GM04503 (cell line): Measurements from ENCODE around the gene OTOF.

Source experiments
- DNase-seq: peaks from one replicate; pipeline ENCODE4 v3.0.0-alpha.2; 2012; ENCODE audit warnings: low read depth

The OTOF gene

DNA sequence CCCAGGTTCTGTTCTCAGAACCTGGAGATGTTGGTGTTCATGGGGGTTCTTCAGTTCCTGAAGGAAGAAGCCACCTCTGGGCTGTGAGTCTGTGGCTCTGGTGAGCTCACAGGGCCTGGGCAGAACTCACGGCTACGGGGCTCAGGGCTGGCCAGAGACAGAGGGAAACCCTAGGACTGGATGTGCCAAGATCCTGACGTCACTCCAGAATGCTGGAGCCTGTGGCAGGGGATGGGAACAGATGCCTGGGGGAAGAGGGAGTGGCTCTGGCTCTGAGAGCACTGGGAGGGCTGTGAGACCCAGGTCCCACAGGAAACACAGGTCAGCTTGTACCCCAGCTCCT is at the start of gene OTOF:
Gene OTOF, minus strand, starts transcription at position 214 of the 343 bp plus-strand sequence.
- peak; percentile 56 for DNase-seq

DNA sequence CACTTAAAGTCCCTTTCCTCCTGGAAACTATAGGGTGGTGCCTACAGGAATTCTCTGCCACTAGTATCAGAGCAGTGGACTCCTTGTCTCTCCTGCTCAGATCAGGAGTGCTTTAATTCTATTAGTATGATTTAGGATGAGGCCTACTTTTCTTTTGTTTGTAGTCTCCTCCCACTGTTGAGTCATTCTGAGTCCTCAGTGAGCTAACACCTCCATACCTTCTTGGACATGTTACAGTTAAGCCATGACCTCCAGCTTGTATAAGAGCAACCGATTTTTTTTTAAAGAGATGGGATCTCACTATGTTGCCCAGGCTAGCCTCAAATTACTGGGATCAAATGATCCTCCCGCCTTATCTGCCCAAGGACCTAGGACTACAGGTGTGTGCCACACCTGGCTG is 48.7 kb upstream of the OTOF start:
- no peak for DNase-seq

DNA sequence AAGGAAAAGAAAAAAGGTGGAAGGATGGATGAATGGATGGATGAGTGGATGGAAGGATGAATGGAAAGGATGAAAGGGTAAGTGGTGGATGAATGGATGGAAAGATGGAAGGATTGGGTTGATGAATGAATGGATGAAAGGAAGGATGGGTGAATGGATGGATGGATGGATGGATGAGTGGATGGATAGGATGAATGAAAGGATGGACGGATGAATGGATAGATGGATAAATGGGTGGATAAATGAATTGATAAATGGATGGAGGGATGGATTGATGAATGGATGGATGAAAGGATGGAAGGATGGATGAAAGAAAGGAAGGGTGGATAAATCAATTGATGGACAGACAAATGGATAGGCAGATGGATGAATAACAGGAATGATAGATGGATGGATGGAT is 48.2 kb upstream of the OTOF start:
- DNase-seq: no peak

DNA sequence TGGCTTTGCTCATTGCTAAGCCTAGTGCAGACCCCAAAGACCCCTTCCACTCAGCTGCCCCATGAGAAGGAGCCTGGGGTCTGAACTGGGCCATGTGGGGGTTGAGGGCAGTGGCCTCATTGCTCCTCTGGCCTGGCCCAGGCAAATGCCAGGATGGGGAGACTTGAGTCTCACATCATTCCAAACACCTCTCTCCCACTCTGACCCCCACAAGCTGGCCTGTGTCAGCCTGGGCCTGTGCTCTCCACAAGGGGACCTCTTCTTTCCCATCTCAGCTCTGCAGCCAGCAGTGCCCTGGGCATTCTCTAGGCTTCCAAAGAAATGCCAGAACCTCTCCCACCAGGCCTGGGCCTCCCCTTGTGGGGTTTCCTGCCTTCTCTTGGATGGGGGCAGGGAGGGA is 45.8 kb upstream of the OTOF start:
- DNase-seq: no peak

DNA sequence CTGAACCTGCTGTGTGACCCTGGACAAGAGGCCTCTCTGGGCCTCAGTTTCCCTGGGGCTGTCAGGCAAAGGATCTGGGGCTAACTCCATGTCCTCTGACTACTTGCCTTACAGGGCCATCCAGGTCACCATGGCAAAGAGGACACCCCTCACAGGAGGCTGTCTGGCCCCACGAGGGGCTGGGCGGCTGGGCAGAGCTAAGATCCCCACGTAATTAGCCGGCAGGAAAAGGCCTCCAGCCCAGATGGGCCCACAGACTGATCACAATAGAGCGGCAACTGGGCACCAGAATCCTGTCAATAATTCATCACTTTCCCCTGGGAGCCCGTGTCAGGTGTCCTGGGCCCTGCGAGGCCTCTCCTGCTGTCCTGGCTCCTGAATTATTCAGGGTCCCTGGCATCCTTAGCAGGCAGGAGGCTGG is 44.8 kb upstream of the OTOF start:
- DNase-seq: no peak

GRCh38 chr2:26522325-26522724 is 44.4 kb upstream of the OTOF start:
- DNase-seq: no peak

GRCh38 chr2:26521913-26522180 is 43.9 kb upstream of the OTOF start:
- DNase-seq: no peak

GRCh38 chr2:26521054-26521912 is 43.4 kb upstream of the OTOF start:
- DNase-seq: no peak

- DNase-seq: no peak
These were observed 42.2 kb upstream of the OTOF start for GRCh38 chr2:26520148-26520449.

DNA sequence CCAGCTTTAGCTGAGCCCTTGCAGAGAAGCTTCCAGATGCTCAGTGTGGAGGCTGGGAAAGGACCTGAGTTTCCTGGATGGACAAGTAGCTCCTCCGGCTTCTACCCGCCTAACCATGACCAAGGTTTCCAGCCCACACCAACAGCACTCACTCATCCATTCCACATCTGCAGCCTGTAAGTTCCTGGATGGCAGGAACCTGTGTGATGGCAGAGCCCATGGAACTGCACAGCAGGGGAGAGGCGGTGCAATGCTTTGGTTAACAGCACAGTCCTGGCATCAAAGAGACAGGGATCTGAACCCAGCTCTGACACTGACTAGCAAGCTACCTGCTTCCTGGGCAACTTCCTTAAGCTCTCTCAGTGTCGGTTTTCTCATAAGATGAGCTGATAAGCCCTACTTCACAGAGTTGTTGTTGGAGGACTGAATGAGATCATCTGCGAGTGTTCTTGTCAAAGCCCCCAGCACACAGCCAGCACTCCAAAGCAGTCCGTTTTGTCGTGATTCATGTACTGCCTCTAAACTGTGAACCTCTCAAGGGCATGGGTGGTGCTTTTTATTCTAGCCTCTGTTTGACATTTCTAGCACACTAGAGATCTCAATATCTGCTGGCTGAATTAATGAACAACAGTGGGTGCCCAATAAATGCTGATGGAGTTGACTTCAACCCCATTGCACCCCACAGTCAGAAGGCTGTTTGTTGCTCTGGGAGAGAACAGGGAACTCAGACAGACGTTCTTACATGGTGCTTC is 41.6 kb upstream of the OTOF start:
- DNase-seq: no peak

DNA sequence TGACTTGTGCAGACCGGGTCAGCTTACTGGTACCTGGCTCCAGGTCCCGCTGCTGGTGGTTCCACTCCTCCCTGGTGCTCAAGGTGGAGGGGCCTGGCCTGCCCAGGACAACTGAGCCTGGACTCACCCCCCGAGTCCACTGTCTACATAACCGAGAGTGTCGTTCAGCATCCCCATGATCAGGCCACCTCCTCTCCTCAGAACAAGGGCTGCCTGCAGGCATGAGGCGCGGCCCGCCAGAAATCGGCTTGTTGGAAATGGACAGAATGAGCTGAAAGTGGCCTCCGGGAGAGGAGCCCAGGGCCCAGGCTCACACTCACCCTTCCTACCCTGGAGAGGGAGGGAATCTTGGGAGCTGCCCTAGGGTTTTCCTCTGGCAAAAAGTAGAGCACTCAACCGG is 38.9 kb upstream of the OTOF start:
- DNase-seq: no peak

DNA sequence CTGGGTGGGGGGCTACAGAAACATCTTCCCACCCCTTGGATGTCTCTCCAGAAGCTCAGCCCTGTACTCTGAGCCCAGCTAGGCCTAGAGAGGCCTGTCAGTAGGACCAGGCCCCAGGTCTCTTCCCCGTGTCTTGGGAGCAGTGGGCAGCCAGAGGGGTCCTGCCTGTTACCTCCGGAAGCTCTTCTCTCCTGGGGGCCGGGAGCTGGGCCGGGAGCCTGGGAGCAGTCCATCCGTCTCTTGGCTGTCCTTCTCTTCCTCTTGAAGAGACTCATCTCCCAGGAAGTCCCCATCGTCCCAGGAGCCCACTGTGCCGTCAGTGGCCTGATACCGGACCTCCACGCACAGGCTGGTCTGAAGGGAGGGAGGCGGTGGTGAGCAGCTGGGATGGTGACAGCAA is 38.3 kb upstream of the OTOF start:
- no peak for DNase-seq

DNA sequence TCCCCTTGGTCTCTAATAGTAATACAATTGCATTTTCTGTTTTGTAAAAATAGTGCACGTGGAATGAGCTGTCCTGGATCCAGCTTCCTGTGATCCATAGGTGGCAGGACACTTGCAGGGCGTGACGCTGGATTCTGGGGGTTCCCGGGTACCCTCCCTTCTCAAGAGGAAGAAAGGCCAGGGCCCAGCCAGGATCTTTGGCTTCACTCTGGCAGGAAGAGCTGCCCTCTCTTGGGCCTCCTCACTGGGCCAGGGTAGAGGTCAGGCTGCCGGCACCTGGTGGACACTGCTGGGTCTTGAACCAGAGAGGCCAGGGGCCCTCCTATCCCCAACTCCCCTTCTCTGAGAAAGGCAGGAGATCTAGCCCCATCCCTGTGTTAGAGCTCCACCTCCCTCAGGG is 37.8 kb upstream of the OTOF start:
- no peak for DNase-seq

GRCh38 chr2:26514045-26514444 is 36.1 kb upstream of the OTOF start:
- no peak for DNase-seq

DNA sequence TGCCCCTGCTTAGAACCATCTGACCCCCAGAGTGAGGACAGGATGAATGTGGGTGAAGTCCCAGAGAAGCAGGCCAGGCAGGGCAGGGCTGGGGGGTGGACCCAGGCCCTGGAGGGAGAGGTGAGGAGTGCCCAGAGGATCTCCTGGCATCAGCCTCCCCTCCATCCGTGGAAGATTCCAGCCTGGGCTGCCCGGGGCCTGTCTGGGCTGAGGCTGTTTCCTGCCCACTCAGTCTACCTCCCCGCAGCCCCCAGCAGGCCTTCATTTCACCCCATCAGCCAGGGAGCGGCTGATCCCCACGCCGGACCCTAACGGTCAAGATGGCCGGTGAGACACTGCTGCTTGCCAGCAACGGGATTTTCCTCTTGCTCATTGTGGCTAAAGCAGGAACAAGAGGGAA is 35.3 kb upstream of the OTOF start:
- DNase-seq: no peak

GRCh38 chr2:26511466-26511865 is 33.5 kb upstream of the OTOF start:
- DNase-seq: no peak

DNA sequence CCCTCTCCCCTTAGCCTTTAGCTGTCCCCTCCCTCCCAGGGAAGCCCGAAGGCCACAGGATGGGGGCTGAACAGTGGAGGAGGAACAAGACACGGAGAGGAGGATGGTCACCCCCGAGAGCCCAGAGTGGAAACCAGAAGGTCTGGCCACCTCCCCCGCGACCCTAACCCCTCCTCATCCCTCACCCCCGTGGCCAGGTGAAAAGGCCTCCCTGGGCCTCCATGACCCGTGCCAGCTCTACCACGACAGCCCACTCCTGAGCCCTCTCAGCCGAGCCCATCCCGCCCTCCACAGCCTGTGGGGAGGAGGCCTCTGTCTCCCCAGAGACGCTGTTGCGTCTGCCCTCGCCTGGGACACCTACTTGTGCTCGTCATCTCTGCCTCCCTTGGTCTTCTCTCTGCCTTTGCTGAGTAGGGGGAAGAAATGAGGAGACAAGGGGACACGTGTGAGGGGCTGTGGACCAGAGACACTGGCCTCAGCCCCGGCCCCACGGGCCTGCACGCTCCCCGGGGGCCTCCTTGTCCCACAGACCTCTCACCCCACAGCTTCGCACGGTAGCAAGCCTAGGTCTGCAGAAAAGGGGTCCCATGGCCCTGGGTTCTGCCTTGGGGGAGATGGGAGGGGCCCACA is 32.5 kb upstream of the OTOF start:
- DNase-seq: no peak

- no peak for DNase-seq
These were observed 31.2 kb upstream of the OTOF start for GRCh38 chr2:26509141-26509540.

- DNase-seq: no peak
These were observed 30.0 kb upstream of the OTOF start for GRCh38 chr2:26507932-26508331.

- DNase-seq: no peak
These were observed 29.2 kb upstream of the OTOF start for GRCh38 chr2:26507088-26507487.

DNA sequence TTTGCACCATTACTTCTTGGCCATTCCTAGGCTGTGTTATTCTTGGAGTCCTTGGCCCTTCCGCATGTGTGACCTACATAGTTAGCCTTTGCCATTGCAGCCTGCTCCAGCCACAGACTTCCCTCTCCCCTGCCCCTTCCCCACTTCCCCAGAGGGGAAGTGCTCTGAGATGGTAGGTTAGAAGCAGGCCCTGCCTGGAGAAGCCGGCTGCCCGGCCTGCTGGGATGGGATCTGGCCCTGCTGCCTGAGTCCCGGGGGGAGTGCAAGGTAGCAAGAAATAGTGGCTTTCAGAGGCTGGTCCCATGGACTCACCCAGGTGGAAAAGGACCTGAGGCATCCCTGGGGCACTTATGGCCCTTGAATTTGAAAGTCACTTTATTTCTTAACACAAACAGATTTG is 28.4 kb upstream of the OTOF start:
- no peak for DNase-seq

GRCh38 chr2:26504002-26504401 is 26.1 kb upstream of the OTOF start:
- no peak for DNase-seq

- no peak for DNase-seq
These were observed 25.4 kb upstream of the OTOF start for GRCh38 chr2:26503231-26503880.
